PC-9 (cell line): ENCODE data around the gene ZNF598.

Experiments
- EZH2 ChIP-seq: fragments of 200-600 bp; sonication (generic); IDR thresholded peaks from 2 replicates; pipeline ENCODE4 v1.8.0; 2017; ENCODE audit warnings: antibody characterized with exemption, low read depth
- TF ChIP-seq, protein P1 (sequence below): fragments of 200-600 bp; sonication (generic); conservative IDR thresholded peaks from 2 replicates; pipeline ENCODE4 v1.6.1; 2017; ENCODE audit warnings: mixed run types, antibody characterized with exemption, mild to moderate bottlenecking, moderate library complexity

DNA sequence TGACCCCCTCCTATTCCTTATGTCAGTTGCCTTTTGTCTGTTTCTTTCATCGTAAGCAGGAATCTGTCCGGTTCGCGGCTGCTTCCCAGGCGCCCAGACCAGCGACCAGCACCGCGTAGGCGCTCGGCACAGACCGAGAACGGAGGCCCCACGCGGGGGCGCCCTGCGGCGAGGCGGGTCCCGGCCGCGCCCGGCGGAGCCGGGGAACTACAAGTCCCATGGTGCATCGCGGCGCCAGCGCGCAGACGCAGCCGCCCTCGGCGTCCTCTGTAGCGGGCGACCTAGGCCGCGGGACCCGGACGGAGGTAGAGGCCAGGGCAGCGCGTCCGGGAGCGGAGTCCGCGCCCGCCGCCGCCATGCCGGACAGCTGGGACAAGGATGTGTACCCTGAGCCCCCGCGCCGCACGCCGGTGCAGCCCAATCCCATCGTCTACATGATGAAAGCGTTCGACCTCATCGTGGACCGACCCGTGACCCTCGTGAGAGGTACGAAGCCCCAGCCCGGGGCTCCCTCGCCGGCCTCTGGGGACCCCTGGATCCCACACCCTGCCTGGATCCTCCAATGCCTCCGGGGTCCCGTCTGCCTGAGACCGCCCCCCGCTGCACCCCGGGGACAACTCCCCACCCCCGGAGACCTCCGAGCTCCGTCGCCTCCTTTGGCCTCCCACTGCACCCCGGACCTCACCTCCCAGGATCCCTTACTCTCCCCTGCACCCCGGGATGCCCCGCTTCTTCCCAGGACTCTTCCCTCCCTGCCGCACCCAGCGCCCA lies 50.2 kb downstream of the ZNF598 start, which contains the start of gene NDUFB10:
- TF ChIP-seq, protein P1, sequence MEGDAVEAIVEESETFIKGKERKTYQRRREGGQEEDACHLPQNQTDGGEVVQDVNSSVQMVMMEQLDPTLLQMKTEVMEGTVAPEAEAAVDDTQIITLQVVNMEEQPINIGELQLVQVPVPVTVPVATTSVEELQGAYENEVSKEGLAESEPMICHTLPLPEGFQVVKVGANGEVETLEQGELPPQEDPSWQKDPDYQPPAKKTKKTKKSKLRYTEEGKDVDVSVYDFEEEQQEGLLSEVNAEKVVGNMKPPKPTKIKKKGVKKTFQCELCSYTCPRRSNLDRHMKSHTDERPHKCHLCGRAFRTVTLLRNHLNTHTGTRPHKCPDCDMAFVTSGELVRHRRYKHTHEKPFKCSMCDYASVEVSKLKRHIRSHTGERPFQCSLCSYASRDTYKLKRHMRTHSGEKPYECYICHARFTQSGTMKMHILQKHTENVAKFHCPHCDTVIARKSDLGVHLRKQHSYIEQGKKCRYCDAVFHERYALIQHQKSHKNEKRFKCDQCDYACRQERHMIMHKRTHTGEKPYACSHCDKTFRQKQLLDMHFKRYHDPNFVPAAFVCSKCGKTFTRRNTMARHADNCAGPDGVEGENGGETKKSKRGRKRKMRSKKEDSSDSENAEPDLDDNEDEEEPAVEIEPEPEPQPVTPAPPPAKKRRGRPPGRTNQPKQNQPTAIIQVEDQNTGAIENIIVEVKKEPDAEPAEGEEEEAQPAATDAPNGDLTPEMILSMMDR, result peak; percentile 68; the same call in 1 of the 2 replicates
- no peak for TF ChIP-seq EZH2
